HEK293T (cell line): ENCODE data around the gene PDE10A.

Experiments used
- CTCF ChIA-PET: fragments of 350-600 bp; formaldehyde crosslinking; extraction: SDS; loops from one replicate; lab custom pipeline; 2021; ENCODE audit warnings: antibody characterized with exemption, inconsistent platforms; lab: Yijun Ruan, JAX
- POLR2A ChIA-PET: fragments of 350-600 bp; formaldehyde crosslinking; extraction: SDS; loops from one replicate; lab custom pipeline; 2020; ENCODE audit warnings: antibody characterized with exemption, inconsistent platforms; lab: Yijun Ruan, JAX
- DNase-seq: peaks from one replicate; pipeline ENCODE4 v3.0.0; 2012; ENCODE audit warnings: mixed read lengths; ENCODE audit errors: extremely low spot score
- ARNT ChIP-seq: fragments of 450-650 bp; IDR thresholded peaks from 2 replicates; pipeline ENCODE4 v1.6.1; 2017; ENCODE audit warnings: mild to moderate bottlenecking
- BHLHE40 ChIP-seq: fragments of 450-650 bp; IDR thresholded peaks from 2 replicates; pipeline ENCODE4 v1.6.1; 2016; ENCODE audit warnings: mild to moderate bottlenecking, moderate library complexity, borderline replicate concordance
- CTBP1 ChIP-seq: fragments of 450-650 bp; IDR thresholded peaks from 2 replicates; pipeline ENCODE4 v1.6.1; 2016; ENCODE audit warnings: borderline replicate concordance
- ELF4 ChIP-seq: fragments of 450-650 bp; IDR thresholded peaks from 2 replicates; pipeline ENCODE4 v1.6.1; 2017; ENCODE audit warnings: antibody characterized with exemption
- FOXA1 ChIP-seq: fragments of 450-650 bp; IDR thresholded peaks from 2 replicates; pipeline ENCODE4 v1.6.1; 2016; ENCODE audit warnings: mild to moderate bottlenecking
- FOXK2 ChIP-seq: fragments of 450-650 bp; IDR thresholded peaks from 2 replicates; pipeline ENCODE4 v1.6.1; 2016; ENCODE audit warnings: mild to moderate bottlenecking
- FOXM1 ChIP-seq: fragments of 450-650 bp; IDR thresholded peaks from 2 replicates; pipeline ENCODE4 v1.6.1; 2017; ENCODE audit warnings: mild to moderate bottlenecking, borderline replicate concordance
- HDGF ChIP-seq: fragments of 450-650 bp; IDR thresholded peaks from 2 replicates; pipeline ENCODE4 v1.6.1; 2017; ENCODE audit warnings: antibody characterized with exemption, borderline replicate concordance
- L3MBTL2 ChIP-seq: fragments of 450-650 bp; conservative IDR thresholded peaks from 2 replicates; pipeline ENCODE4 v1.6.1; 2016; ENCODE audit warnings: mild to moderate bottlenecking
- LEF1 ChIP-seq: fragments of 450-650 bp; IDR thresholded peaks from 2 replicates; pipeline ENCODE4 v1.6.1; 2017; ENCODE audit warnings: mild to moderate bottlenecking, borderline replicate concordance
- NFRKB ChIP-seq: fragments of 450-650 bp; IDR thresholded peaks from 2 replicates; pipeline ENCODE4 v1.6.1; 2016; ENCODE audit warnings: mild to moderate bottlenecking, moderate library complexity
- PKNOX1 ChIP-seq: fragments of 450-650 bp; IDR thresholded peaks from 2 replicates; pipeline ENCODE4 v1.6.1; 2016
- SP1 ChIP-seq: fragments of 450-650 bp; IDR thresholded peaks from 2 replicates; pipeline ENCODE4 v1.6.1; 2017
- SUZ12 ChIP-seq: fragments of 450-650 bp; IDR thresholded peaks from 2 replicates; pipeline ENCODE4 v1.6.1; 2016; ENCODE audit warnings: mild to moderate bottlenecking
- TARDBP ChIP-seq: fragments of 450-650 bp; IDR thresholded peaks from 2 replicates; pipeline ENCODE4 v1.6.1; 2016
- ZNF384 ChIP-seq: fragments of 450-650 bp; IDR thresholded peaks from 2 replicates; pipeline ENCODE4 v1.6.1; 2016

Gene PDE10A

GRCh38 chr6:165649166-165650137 lies 13.6 kb downstream of the PDE10A start:
- TF ChIP-seq CTBP1 (no peak), SUZ12 (no peak), FOXK2 (no peak), SP1 (no peak), L3MBTL2 (no peak), PKNOX1 (no peak; the same call in 1 of the 2 replicates), BHLHE40 (no peak), ELF4 (no peak), LEF1 (no peak), NFRKB (no peak), FOXM1 (no peak), HDGF (no peak), TARDBP (no peak), ZNF384 (no peak), ARNT (no peak), FOXA1 (no peak)
- DNase-seq: no peak
- ChIA-PET CTCF (no interaction called here), POLR2A (interaction anchor here (0.9 to 1.4 kb wide), 3 partner anchors 9 to 25 kb away, joined by 3 to 7 read pairs (median 3); no protein-coding TSS in a partner anchor)

GRCh38 chr6:165647041-165647440 lies 16.0 kb downstream of the PDE10A start:
- CTCF ChIA-PET: no interaction called here
- TF ChIP-seq L3MBTL2: no peak
- no peak for TF ChIP-seq ARNT
- TF ChIP-seq FOXM1: no peak
- TF ChIP-seq SP1: no peak
- TF ChIP-seq SUZ12: no peak
- no peak for TF ChIP-seq ZNF384
- no peak for TF ChIP-seq PKNOX1
- no peak for TF ChIP-seq NFRKB
- TF ChIP-seq BHLHE40: no peak
- no peak for TF ChIP-seq LEF1
- no peak for TF ChIP-seq HDGF
- no peak for TF ChIP-seq TARDBP
- no peak for TF ChIP-seq FOXK2
- TF ChIP-seq ELF4: no peak
- TF ChIP-seq CTBP1: no peak
- TF ChIP-seq FOXA1: no peak
- no peak for DNase-seq
- POLR2A ChIA-PET: no interaction called here

- TF ChIP-seq BHLHE40 (no peak), LEF1 (no peak), ZNF384 (no peak), PKNOX1 (no peak), L3MBTL2 (no peak), FOXM1 (no peak), FOXA1 (no peak)
- POLR2A ChIA-PET: no interaction called here
- CTCF ChIA-PET: no interaction called here
- DNase-seq: no peak
Observed at GRCh38 chr6:165645919-165646318, 17.1 kb downstream of the PDE10A start.

DNA sequence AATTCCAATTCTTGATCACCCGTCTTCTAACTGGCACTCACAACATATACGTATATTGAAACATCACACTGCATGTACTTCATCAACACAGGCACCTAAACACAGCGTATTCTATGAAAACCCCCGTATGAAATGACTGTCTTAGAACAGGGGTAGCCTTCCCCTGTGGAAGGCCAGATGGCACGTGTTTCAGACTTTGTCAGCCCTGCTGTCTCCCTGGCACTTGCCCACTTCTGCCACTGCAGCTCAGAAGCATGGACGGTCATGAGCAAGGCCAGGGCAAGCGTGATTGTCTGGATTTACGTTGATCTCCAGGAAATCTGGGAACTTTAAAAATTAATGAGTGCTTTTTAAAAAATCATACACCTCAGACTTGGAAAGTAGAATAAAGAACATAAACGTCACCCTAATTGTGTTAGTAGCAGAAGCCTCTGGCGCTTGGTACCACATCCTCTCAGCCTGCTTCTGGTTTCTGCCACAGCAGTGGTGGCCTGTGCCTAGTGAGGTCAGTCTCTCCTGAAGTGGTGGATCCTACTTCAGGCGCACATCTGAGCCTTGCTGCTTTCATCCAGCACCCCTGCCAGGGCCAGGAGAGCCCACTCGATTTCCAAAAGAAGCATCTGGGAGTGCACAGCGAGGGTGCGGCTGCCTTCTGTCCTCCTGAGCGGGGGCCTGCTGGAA lies 18.3 kb downstream of the PDE10A start:
- no peak for DNase-seq
- no peak for TF ChIP-seq TARDBP
- no peak for TF ChIP-seq ARNT
- no peak for TF ChIP-seq HDGF
- no peak for TF ChIP-seq FOXM1
- TF ChIP-seq FOXA1: no peak
- no peak for TF ChIP-seq ELF4
- TF ChIP-seq ZNF384: no peak
- TF ChIP-seq SUZ12: no peak
- ChIA-PET POLR2A (no interaction called here), CTCF (no interaction called here)

- no peak for TF ChIP-seq ARNT
- ChIA-PET POLR2A (no interaction called here), CTCF (no interaction called here)
- DNase-seq: no peak
Observed at GRCh38 chr6:165643015-165643414, 20.0 kb downstream of the PDE10A start.

GRCh38 chr6:165641672-165642156 lies 21.3 kb downstream of the PDE10A start:
- TF ChIP-seq HDGF: no peak
- TF ChIP-seq ARNT: no peak
- no peak for TF ChIP-seq NFRKB
- TF ChIP-seq BHLHE40: no peak
- no peak for TF ChIP-seq FOXK2
- no peak for TF ChIP-seq SP1
- no peak for TF ChIP-seq ELF4
- no peak for TF ChIP-seq ZNF384
- no peak for TF ChIP-seq CTBP1
- TF ChIP-seq FOXA1: no peak
- no peak for TF ChIP-seq FOXM1
- TF ChIP-seq SUZ12: no peak
- no peak for TF ChIP-seq L3MBTL2
- no peak for TF ChIP-seq LEF1
- TF ChIP-seq PKNOX1: no peak
- no peak for TF ChIP-seq TARDBP
- ChIA-PET POLR2A (no interaction called here), CTCF (interaction anchor here (0.7 kb wide), 1 partner anchor 10 kb away, joined by 3 read pairs; no protein-coding TSS in a partner anchor)
- DNase-seq: no peak
